T47D (cell line): ENCODE results near the gene HERC4.
"Not testable (repeated sequence)": the region's sequence is repeated elsewhere in the genome, so short reads cannot be mapped to it uniquely, and the experiment has no call there.

ENCODE experiments used
- DNase-seq, 2 experiments: peaks; one replicate each; pipeline versions ENCODE4 v3.0.0 to v3.0.0-alpha.2; 2011 to 2012; ENCODE audit warnings: low read depth in 1 of 2, low spot score in 1 of 2
- JUND ChIP-seq: IDR thresholded peaks from 2 replicates; pipeline ENCODE4 v1.6.1; 2012; ENCODE audit warnings: low read depth
- in situ Hi-C: cut with HindIII; loops from 2 replicates; pipeline ENCODE4 v1.10.0; 2016; ENCODE audit warnings: low sequenced_read_pairs, low pct_unique_long_range_greater_than_20kb

The HERC4 gene

DNA sequence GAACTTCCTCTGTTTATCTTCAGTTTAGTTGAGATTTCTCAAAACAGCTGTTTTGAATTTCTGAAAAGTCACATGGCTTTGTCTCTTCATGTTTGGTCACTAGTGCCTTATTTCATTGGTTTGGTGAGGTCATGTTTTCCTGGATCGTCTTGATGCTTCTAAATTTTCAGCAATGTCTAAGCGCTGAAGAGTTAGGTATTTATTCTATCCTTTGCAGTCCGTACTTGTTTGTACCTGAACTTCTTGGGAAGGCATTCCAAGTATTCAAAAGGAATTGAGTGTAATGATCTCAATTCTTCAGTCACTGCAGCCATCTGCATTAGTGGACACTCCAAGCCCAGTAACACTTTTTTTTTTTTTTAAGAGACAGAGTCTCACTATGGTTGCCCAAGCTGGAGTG, 67.7 kb downstream of the HERC4 start:
- DNase-seq = no peak
- in situ Hi-C loops = no loop called here
- no peak for TF ChIP-seq JUND

DNA sequence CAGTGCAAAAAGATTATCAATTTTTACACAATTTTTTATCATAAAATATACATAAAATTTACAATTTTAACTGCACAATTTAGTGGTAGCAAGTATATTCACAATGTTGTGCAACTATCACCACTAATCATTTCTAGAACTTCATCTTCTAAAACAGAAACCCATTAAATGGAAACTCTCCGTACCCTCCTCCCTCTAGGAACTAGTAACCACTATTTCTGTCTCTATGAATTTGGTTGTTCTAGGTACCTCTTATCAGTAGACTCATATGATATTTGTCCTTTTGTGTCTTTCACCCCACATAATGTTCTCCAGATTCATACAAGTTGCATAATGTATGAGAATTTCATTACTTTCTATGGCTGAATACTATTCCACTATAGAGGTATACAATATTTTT, 73.5 kb downstream of the HERC4 start:
- DNase-seq = no peak
- TF ChIP-seq JUND = no peak
- in situ Hi-C loops = no loop called here

DNA sequence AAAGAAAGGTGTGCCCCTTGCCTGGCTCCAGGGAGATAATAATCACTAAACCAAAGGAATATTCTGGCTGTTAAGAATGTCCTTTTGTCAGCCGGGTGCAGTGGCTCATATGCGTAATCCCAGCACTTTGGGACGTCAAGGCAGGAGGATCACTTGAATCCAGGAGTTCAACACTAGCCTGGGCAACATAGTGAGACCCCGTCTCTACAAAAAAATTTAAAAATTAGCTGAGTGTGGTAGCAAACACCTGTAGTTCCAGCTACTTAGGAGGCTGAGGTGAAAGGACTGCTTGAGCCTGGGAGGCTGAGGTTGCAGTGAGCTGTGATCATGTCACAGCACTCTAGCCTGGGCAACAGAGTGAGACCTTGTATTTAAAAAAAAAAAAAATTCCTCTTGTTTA, 74.1 kb downstream of the HERC4 start:
- TF ChIP-seq JUND = no peak
- in situ Hi-C loops = no loop called here
- no peak for DNase-seq

DNA sequence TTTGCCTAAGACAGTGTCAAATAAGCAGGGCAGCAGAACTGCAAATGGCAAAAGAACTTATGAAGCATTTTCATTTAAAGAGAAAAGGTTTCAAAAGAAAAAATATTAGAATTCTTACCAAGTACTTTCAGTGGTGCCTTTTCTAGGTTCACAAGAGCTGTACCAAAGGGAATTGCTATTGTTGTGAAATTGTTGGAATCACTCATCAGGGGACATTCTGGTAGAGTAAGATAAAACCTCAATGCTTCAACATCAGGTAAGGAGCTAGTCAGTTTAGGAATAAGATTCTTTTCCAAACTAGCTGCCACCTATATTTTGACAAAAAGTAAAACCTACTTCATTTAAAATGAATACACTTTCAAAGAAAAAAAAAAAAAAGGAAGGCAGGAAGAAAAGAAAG, 85.0 kb downstream of the HERC4 start:
- in situ Hi-C loops = no loop called here
- DNase-seq = no peak
- no peak for TF ChIP-seq JUND

DNA sequence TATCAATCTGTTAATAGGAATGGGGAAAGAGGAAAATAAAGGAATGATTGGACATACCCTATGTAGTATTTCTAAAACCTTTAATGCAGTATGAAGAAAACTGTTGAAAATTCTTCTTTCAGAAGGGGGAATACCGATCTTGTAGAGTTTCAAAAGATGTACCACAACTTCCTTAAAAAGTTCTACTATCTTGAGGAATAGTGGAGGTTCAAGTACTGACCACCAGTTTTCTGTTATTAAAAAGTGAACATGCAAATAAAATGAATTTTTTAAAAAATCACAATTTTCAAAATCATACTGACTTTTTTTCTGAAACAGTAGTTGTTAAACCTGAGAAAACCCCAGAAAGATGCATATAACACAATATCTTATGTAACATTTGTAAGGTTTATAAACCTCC, 86.5 kb downstream of the HERC4 start:
- no peak for TF ChIP-seq JUND
- in situ Hi-C loops = no loop called here

DNA sequence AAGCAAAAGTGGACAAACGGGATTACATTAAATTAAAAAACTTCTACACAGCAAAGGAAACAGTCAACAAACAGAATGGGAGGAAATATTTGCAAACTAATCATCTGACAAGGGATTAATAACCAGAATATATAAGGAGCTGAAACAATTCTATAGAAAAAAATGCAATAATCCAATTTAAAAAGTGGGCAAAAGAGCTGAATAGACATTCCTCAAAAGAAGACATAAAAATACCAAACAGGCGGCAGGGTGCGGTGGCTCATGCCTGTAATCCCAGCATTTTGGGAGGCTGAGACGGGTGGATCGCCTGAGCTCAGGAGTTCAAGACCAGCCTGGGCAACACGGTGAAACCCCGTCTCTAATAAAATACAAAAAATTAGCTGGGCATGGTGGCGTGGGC, 92.5 kb downstream of the HERC4 start:
- in situ Hi-C loops, DNase-seq: not testable (repeated sequence)

More for the DNA sequence above, 86.5 kb downstream of the HERC4 start:
- DNase-seq = no peak

DNA sequence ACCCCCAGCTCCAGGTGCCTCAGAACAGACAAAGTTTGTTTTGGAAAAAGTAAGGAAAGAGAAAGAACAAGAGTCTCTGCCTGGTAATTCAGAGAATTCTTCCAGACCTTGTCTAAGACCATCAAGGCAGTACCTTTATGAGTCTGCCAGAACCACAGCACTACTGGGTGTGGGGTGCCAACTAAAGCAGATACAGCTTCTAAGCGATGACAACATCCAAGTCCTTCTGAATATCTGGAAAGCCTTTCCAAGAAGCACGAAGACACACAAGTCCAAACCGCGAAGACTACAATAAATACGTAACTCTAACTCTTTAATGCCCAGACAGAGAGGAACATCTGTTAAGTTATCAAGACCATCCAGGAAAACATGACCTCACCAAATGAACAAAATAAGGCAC, 96.3 kb downstream of the HERC4 start:
- no peak for DNase-seq
- in situ Hi-C loops = no loop called here
- no peak for TF ChIP-seq JUND

DNA sequence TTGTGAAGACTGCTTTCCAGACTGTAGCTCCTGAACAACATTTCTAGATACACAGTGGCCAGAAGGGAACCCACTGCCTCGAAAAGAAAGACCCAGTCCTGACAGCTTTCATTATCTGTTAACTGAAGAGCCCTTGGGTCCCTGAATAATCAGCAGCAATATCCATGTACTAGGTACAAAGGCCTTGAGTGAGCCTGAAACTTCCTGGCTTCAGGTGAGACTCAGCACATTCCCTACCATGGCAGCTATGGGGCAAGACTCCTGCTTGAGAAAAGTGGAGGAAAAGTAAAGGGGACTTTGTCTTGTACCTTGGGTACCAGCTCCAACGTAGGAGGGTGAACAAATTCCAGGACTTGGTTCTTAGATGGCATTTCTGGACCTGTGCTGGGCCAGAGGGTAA, 97.8 kb downstream of the HERC4 start:
- no peak for DNase-seq
- in situ Hi-C loops = no loop called here
- TF ChIP-seq JUND = no peak

DNA sequence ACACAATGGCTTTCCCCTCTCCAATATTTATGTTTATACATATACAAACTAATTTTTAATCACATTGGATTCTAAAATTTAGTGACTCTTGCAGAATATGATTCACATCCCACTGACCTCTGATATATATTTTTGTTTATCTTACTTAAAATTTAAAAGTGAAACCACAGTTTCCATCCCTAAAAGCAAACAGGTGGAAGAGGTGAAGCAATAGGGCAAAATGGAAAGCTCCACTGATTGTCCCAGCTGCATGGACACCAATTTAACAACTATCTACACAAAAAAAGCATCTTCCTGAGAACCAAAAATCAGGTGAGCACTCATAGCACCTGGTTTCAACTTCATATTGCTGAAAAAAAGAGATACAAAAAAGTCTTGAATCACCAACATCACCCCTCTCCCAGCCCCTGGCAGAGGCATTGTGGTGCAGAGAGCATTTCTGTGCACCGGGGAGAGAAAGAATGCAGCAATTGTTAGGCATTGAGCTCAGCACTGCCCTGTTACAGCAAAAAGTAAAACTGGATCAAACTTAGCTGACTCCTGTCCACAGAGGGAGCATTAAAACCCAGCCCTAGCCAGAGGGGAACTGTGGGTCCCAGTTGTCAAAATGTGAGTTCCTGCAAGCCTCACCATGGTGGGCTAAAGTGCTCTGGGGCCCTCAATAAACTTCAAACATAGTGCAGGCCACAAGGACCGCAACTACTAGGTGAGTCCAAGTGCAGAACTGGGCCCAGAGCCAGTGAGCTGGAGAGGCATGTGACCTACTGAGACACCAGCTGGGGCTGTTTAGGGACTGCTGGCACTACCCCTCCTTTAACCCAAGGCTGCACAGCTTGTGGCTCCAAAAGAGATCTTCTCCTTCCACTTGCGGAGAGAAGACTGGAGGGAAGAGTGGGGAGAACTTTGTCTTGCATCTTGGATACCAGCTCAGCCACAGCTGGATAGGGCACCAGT, 98.5 kb downstream of the HERC4 start:
- in situ Hi-C loops = no loop called here
- no peak for TF ChIP-seq JUND
- no peak for DNase-seq

DNA sequence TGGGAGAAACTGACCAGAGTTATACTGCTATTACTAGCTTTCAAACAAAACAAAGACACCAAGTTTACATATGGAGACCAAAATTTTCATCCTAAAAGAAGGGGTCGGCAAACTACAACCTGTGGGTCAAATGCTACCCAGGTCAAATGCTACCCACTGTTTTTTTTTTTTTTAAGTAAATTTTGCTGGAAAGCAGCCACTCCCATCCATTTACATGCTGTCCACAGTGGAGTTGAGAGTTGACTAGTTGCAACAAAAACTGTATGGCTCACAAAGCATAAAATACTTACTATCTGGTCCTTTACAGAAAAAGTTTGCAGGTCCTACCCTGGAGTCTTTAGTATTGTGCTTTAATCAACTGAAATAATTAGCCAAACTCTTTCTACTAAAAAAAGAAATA, 99.2 kb downstream of the HERC4 start:
- TF ChIP-seq JUND = no peak
- DNase-seq = no peak
- in situ Hi-C loops = no loop called here

DNA sequence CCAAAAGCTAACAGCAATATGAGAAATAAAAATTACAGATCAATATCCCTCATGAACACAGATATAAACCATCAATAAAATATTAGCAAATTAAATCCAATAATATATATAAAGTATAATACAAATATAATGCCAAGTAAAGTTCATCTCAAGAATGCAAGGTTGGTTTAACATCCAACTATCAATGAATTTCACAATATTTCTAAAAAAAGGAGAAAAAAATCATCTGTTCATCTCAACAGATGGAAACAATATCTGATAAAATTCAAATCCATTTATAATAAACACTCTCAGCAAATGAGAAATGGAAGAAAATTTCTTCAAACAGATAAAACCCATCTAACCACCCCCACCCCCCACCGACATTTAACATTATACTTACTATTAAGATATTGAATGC, 103.8 kb downstream of the HERC4 start:
- in situ Hi-C loops = no loop called here
- TF ChIP-seq JUND = no peak
- DNase-seq = no peak

DNA sequence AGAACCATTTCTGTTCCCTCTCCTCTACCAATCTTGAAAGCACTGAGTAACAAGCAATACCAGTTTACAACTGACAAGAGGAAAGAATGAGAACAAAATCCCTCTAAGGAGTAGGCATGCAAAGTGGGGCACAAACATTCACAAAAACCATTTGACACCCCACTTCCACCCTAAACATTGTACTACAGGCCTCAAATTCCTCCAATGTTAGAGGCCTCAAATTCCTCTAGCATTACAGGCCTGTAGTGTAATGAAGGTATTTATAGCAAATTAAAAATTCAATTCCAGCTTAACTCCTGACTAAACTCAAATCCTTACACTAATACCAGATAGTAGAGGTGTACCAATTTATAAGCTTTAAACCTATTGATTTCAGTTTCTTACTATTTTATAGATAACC, 105.2 kb downstream of the HERC4 start:
- no peak for TF ChIP-seq JUND
- in situ Hi-C loops = no loop called here
- no peak for DNase-seq

DNA sequence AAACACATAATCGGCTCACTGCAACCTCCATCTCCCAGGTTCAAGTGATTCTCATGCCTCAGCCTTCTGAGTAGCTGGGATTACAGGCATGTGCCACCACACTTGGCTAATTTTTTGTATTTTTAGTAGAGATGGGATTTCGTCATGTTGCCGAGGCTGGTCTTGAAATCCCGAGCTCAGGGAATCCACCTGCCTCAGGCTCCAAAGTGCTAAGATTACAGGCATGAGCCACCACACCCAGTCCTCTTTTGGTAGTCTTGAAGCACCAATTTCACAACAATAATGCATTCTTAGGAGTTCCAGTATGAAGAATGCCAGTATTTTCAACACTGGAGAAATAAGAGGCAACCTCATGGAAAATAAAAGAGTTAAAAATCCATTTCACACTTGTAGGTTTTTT, 109.0 kb downstream of the HERC4 start:
- DNase-seq, in situ Hi-C loops: not testable (repeated sequence)

DNA sequence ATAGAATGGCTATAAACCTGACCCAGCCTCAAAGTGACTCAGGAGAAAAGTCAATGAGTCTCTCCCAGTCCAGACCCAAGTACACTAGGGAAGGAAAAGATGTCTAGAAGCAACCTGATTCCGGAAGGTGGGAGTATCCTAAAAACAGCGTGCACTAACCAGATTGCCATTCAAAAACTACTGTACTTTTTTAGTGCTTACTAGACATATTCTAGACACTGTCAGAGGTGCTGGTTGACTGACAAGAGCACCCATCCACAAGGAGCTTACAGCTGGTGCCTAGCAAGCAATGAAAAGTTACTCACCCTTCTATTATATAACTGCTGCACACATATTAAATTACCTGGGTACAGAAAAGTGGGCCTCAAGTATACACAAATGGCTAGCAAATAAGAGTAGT, 109.6 kb downstream of the HERC4 start:
- in situ Hi-C loops = no loop called here
- DNase-seq = no peak
- TF ChIP-seq JUND = no peak
